ENCODE measurements around the gene LBX1.

Gene LBX1

DNA sequence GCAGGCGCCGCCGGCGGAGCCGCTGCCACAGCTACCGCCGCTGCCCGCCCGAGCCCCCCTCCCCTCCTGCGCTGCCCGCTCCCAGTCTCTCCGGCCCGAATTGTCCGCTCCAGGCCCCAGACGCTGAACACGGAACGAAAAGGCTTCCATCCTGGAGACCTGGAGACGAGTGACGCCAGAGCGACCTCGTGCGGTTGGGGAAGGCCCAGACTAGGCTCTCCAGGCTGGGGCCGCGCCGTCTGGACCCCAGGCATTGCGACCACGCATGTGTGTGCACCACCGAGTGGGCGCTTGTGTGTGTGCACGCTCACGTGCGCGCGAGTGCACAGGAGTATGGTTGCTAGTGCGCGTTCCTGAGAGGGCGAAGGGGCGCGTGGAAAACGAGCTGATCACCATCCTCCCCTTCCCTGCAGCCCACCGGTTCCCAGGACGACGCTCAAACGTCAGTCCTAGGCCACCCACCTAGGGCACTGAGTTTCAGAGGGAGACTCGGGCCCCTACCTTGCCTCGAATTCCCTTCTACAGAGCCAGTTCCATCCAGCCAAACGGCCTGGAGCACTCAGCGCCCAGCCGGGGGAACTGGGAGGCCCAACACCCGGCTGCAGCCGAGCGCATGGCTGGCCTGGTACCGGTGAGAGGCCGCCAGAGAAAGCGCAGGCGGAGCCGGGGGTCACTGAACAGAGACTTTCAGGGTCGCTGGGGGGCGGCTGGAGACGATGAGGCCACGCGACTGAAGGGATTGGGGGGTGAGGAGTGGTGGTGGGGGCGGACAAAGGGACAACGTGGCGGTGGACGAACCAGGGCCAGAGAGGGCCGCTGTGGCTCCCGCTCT is 11.6 kb downstream of the LBX1 start:
- no peak for TF ChIP-seq GATA2 (IDR thresholded peaks at IDR 0.05; ENCODE audit: low read depth, low read length)
- no peak for TF ChIP-seq GATA3 (IDR thresholded peaks at IDR 0.05; ENCODE audit: low read depth, low read length)

DNA sequence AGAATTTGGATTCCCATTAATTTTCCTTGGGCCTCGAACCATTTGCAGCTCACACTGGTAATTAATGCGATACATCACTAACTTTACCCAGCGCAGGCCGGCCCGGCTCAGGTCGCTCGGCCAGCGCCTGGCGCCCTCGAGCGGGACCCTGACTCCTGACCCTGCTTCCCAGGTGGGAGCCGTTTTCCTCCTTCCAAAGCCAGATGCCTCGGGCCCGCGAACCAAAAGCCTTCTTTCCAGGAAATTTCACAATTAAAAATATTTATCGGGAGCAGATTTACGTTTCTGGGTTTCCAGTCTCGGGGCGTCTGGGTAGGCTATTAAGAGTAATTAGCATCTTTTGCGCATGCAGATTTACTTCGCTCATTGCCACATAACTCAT is 12.2 kb downstream of the LBX1 start:
- TF ChIP-seq GATA3 (IDR thresholded peaks at IDR 0.05; ENCODE audit: low read depth, low read length), result no peak
- TF ChIP-seq GATA2 (IDR thresholded peaks at IDR 0.05; ENCODE audit: low read depth, low read length), result no peak

DNA sequence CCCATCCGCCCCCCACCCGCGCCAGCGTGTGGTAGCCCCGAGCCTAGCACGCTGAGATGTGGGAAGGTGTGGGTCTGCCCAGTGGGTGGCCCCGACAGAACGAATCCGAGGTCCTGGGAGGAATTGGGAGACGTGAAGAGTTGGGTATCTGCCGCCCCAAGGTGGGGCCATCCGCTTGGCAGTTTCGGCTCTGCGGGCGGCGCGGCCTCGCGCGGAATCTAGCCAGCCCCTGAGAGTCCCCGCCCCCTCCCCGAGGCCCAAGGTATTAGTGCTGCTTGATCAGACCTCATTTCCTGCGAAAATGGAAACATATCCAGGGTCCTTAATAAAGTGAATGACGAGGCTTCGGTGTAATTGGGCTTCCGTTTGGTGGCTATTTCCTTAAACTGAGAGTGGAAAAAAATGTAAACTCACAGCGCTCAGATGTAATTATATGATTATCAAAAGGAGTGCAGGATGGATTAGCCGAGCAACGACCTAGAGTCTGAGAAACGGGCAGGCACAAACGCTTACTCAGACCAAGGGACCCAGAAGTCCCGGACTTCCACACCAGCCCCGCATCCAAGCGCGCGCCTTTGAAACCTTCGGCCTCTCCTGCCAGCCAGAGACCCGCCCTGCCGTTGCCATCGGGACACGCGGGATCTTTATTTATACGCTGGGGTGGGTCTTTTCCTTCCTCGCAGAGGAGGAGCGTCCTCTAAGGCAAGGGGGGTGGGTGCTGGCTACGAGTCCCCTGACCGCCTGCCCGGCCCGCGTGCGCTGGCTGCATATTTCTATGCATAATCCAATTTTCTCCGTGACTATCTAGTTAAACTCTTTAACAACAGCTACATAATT is 12.8 kb downstream of the LBX1 start:
- TF ChIP-seq GATA3 (IDR thresholded peaks at IDR 0.05; ENCODE audit: low read depth, low read length) (no peak), GATA2 (IDR thresholded peaks at IDR 0.05; ENCODE audit: low read depth, low read length) (no peak)

DNA sequence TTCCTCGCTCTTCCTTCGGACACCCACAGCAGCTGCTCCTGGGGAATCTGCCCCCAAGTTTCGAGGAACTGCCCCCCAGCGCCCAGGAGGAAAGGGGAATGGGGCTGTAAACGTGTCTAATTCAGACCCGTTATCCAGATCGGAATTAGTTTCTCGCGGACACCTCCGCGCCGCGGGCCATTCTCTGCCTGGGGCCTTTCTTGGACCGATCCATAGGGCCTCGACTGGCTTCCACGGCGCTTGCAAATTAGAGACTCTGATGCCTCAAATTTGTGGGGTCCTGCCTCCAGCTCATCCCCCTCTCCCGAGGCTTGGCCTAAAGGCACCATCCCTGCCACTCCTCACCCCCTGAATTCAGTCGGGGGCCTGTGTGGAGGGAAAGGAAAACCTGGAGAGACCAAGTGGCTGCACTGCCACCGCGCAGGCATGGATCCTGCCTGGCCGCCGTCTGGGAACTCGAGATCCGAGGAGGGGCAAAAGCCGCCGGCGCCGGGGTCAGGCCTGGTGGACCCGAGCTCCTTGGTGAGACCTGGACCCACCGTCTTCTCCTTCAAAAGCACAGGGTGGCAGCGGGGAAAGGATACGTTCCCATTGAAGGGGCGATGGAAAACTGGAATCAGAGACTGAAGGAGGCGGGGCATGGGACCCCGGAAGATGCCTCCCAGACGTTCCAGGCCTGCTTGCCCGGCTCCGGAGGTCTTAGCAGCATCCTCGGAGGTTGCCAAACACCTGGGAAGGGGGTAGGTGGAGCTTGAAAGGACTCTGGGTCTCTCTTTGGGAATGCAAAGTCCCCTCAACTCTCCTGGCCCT is 13.7 kb downstream of the LBX1 start:
- TF ChIP-seq GATA3 (IDR thresholded peaks at IDR 0.05; ENCODE audit: low read depth, low read length) (no peak), GATA2 (IDR thresholded peaks at IDR 0.05; ENCODE audit: low read depth, low read length) (no peak)

DNA sequence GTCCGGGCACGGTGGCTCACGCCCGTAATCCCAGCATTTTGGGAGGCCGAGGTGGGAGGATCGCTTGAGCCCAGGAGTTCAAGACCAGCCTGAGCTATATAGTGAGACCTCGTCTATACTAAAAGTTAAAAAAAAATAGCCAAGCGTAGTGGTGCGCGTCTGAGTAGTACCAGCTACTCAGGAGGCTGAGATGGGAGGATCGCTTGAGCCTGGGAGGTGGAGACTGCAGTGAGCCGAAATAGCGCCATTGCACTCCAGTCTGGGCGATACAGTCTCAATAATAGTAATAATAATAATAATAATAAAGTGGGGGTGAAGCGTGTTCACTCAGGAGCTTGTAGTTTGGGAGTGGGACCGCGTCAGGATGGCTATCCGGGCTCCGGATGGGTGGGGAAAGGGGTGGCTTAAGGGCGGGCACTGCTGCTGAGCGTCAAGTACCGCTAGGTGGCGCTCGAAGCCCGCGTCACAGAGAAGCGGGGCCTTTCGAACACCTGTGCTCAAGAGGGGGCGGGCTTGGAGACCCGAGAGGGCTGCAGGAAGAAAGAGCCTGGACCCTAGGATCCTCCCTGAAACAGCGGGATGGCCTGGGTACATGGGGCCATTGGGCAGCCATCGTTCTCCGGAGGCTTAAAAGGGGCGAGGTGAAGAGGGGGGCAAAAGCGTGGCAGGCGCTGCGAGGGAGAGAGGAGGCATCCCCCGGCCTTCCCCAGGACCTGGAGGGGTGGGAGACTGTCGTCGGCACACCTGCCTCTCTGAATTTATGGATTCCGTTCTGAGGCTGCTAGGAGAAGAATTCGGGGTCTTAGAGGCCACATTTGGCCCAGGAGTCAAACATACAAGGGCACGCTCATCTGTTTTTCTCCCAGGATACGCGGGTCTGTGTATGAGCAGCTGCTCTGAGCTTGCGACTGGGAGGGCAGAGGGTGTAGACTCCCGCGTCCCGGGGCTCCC is 14.5 kb downstream of the LBX1 start:
- TF ChIP-seq GATA3 (IDR thresholded peaks at IDR 0.05; ENCODE audit: low read depth, low read length) (no peak), GATA2 (IDR thresholded peaks at IDR 0.05; ENCODE audit: low read depth, low read length) (no peak)

DNA sequence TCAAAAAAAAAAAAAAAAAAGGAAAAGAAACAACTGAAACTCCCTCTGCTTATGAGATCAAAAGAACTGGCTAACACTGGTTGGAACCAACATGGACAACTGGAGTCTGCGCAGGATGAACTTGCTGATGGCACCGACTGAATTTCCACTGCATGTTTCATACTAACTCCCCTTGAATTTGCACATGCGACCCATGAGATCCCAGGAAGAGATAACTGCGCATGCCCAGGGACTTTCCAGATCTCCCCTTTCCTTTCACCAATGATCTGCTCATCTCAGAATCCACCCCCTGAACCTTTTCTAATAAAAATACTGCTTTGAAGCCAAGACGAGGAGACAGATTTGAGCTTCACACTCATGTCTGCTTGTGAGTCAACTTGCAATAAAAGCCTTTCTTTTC is 20.7 kb downstream of the LBX1 start:
- TF ChIP-seq GATA2 (IDR thresholded peaks at IDR 0.05; ENCODE audit: low read depth, low read length) (peak; percentile 41; the same call in 1 of the 2 replicates), GATA3 (IDR thresholded peaks at IDR 0.05; ENCODE audit: low read depth, low read length) (no peak)

DNA sequence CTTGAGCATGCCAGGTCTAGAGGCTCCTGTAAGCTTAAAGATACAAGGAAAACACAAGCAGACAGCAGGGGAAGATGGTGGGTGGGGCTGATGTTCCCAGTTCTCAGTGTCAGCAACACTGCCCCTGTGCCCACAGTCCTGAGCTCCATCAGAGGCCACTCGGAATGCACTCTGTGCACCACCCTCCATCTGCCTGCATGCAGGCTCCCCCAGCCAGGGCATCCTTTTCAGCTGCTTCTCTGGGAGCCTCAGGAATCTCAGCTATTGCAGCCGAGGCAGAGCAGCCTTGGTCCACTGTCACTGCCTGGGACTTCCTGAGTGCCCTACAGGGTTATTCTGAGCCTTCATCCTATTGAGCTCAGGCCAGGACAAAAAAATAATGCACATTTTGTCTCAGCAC is 22.2 kb downstream of the LBX1 start:
- TF ChIP-seq GATA2 (IDR thresholded peaks at IDR 0.05; ENCODE audit: low read depth, low read length) (no peak), GATA3 (IDR thresholded peaks at IDR 0.05; ENCODE audit: low read depth, low read length) (no peak)

DNA sequence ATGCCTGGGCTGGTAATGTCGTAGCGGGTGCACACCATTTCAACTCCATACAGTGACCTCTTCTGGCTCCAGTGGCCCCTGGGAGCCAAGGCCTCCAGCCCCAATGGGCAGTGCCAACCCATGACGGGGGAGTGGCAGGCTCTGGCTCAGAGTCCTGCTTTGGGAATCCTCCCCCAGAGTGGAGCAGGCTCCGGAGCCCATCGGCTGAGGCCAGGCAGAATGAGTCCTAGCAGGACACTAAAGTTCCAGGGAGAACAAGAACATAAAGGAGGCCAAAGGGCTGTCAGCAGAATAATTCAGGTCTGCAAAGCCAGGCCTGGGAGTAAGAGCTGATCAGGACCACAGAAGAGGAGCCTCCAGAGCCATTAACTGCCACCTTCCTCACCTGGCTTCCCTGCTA is 33.3 kb downstream of the LBX1 start:
- TF ChIP-seq GATA3 (IDR thresholded peaks at IDR 0.05; ENCODE audit: low read depth, low read length), result no peak
- TF ChIP-seq GATA2 (IDR thresholded peaks at IDR 0.05; ENCODE audit: low read depth, low read length), result no peak

DNA sequence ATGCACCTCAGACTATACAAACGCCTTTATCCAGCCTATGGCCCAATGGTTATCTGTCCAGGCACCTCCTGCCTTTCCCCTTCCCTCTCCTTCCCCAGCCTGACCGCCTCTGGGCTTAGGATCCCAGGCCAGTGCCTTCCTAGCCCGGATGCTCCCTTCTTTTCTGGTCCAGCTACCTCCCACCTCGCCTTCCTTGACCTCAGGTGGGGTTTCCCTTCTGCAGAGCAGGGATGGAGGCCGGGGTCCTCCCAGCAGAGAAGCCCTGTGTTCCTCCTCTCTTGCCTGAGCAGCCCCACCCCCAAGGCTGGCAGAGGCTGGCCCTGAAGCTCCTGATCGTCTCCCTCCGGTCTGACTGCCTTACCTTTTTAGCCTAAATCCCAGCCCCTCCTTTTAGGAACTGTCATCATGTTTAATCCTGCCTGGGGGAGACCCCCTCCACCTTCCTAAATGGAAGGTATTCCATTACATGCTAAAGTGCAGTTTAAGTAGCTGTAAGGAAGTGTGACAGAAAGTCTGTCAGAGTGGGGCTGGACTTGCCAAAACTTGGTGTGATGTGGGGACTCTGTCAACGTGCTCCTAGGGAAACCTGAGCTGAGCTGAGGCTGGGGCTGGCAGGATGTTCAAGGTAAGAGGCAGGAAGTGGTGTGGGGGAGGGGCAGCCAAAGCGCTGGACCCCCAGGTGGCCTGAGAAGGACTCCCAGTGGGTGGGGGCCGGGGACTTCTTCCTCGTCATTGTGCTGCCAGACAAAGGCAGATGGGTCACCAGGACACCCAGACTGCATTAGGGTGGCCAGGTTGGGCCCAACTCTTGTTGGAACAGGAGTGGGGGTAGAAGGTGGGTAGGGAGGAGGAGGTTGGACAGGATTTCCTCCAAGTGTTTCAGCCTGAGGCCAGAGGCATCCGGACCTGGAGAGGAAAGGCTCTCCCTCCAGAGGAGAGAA is 39.5 kb downstream of the LBX1 start:
- TF ChIP-seq GATA3 (IDR thresholded peaks at IDR 0.05; ENCODE audit: low read depth, low read length) (no peak), GATA2 (IDR thresholded peaks at IDR 0.05; ENCODE audit: low read depth, low read length) (no peak)

DNA sequence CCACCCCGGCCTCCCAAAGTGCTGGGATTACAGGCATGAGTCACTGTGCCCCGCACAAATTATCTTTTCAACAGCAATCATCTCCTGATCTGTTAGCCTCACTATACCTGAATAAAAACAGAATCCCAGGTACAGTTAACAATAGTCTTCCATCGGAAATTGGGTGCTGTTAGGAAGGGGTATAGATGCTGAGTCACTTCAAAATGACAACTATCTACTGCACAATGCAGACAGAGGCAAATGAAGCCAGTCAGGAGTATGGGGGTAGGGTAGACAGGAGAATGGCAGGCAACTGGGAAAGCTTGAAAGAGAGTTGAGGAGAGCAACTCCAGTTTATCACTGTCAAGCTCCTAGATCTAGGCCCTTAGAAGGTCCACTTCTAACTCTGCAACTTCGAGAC is 40.3 kb downstream of the LBX1 start:
- TF ChIP-seq GATA2 (IDR thresholded peaks at IDR 0.05; ENCODE audit: low read depth, low read length), result no peak
- no peak for TF ChIP-seq GATA3 (IDR thresholded peaks at IDR 0.05; ENCODE audit: low read depth, low read length)

DNA sequence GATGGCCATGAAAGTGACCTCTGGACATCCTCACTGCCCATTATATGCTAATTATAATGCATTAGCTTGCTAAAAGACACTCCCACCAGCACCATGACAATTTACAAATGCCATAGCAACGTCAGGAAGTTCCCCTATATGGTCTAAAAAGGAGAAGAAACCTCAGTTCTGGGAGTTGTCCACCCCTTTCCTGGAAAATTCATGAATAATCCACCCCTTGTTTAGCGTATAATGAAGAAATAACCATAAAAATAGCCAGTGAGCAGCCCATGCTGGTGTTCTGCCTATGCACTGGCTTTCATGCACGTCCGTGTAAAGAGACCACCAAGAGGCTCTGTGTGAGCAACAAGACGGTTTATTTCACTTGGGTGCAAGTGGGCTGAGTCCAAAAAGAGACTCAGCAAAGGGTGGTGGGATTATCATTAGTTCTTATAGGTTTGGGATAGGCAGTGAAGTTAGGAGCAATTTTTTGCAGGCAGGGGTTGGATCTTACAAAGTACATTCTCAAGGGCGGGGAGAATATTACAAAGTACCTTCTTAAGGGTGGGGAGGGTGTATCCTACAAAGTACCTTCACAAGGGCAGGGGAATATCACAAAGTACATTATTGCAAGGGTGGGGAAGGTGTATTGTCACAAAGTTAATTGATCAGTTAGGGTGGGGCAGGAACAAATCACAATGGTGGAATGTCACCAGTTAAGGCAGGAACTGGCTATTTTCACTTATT is 45.6 kb downstream of the LBX1 start:
- TF ChIP-seq GATA3 (IDR thresholded peaks at IDR 0.05; ENCODE audit: low read depth, low read length) (no peak), GATA2 (IDR thresholded peaks at IDR 0.05; ENCODE audit: low read depth, low read length) (no peak)
